Uterus (tissue), 2 donors: ENCODE results near the gene WSCD2.

Experiments used
- CTCF ChIP-seq, 4 experiments: fragments of 200-600 bp in 2 of 4; fragments of 450-650 bp in 2 of 4; sonication (generic) in 2 of 4; IDR thresholded peaks; one replicate each; pipeline ENCODE4 v1.5.1; 2016 to 2019; ENCODE audit warnings: antibody characterized with exemption in 4 of 4, mild to moderate bottlenecking in 2 of 4, moderate library complexity in 1 of 4
- POLR2A ChIP-seq, 2 donors: fragments of 450-650 bp; IDR thresholded peaks; one replicate each; pipeline ENCODE4 v1.6.1; 2016; ENCODE audit warnings: antibody characterized with exemption in 2 of 2, mild to moderate bottlenecking in 1 of 2, moderate library complexity in 1 of 2

DNA sequence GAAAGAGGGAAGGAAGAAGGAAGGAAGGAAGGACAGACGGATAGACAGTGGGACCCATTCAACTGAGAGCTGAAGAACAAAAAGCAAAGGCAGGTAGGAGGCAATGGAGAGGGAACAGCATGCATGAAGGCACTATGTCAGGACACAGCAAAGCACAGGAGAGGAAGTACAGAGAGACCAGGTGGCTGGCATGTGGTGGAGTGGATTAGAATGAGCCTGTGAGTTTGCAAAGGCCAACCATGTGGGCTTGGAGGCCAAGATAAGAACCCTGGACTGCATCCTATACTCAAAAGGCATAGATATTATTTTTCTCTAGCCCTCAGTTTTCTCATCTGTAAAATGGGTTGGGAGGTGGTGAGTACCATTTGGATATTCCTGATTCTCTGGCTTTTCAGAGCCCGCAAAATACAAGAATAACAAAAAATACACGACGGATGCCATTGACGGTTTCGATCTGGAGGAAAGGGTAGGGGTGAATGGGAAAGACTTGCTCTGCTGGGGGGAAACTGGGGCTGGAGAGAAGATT is 102.9 kb downstream of the WSCD2 start:
- TF ChIP-seq POLR2A (IDR thresholded peaks at IDR 0.05) = no peak
- TF ChIP-seq CTCF (IDR thresholded peaks at IDR 0.05) = no peak
